Ammon's horn (tissue), 1 donor: Measurements from ENCODE around the gene KCNMB2.
A peak's percentile ranks its signal among the peaks of the same experiment; 100 is the strongest.
"Not testable (repeated sequence)": the region's sequence is repeated elsewhere in the genome, so short reads cannot be mapped to it uniquely, and the experiment has no call there.

Experiments used
- DNase-seq: peaks from one replicate; pipeline ENCODE4 v3.0.0-alpha.2; 2016; ENCODE audit warnings: low spot score

The KCNMB2 gene

DNA sequence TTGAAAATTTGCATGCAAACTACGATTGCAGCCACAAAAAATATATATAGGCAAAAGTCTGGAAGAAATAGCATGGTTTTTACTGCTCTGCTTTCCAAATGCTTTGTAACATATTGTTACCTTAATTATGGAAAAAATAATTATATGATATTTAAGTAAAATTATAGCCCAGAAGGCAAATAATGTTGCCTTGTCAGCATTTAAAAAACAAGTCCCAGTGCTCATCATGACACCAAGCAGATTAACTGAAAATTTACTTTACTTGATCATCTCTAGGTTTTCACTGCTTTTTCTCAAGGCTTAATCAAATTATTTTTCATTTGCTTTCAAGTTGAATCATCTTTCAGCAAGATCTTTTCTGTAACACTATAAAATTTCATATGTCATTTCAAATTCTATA lies 272.5 kb downstream of the KCNMB2 start:
- DNase-seq = no peak

DNA sequence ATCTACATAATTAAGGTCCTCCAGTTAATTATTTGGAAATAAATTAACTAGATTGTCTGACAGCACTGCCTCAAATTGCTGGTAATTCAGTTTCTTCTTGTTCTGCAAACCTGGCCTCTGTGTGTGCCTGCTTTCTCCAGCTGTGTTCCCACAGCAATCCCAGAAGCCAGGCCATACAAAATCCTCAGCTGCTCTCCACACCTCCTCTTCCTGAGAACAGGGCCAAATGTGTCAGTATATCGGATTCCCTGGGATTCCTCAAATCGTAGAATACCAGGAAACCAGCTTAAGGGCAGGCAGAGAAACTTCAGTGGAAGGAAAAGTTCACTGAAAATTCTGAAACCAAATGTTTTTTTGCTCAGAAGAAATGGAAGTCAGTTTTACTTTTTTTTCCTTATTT lies 273.9 kb downstream of the KCNMB2 start:
- no peak for DNase-seq

DNA sequence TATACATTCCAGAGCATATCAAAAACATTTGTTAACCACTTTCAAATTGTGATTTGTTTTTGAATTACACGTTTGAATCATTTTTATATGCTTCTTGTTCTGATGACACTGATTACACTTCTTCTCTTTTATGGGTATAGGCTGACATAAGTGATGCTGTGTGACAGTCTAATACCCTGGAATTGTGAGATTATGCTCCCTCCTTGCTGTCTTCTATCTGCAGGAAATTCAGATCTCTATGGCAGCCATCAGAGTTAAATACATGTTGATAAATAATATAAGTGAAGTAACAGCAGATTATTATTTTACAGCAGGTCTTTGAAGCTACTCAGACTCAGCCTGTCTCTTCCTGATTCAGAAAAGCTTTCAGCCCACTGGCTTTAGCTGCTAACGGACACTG lies 286.5 kb downstream of the KCNMB2 start:
- DNase-seq = no peak

DNA sequence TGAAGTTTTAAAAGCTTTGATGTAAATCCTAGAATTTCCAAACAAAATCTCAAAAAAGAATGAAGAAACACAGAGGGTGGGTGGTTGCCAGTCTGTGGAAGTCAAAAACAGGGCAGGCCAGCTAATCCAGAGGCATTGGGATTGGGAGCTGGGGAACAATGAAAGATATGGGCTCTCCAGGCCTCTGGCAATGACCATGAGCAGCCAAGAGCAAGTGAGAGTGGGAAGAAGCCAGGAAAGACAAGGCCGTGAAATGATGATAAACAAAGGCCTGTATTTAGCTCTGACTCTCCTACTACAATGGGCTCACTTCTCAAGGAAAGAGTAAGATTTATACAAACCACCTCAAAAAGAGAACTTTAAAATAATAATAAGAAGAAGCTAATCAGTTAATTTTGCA lies 286.9 kb downstream of the KCNMB2 start:
- DNase-seq = no peak

DNA sequence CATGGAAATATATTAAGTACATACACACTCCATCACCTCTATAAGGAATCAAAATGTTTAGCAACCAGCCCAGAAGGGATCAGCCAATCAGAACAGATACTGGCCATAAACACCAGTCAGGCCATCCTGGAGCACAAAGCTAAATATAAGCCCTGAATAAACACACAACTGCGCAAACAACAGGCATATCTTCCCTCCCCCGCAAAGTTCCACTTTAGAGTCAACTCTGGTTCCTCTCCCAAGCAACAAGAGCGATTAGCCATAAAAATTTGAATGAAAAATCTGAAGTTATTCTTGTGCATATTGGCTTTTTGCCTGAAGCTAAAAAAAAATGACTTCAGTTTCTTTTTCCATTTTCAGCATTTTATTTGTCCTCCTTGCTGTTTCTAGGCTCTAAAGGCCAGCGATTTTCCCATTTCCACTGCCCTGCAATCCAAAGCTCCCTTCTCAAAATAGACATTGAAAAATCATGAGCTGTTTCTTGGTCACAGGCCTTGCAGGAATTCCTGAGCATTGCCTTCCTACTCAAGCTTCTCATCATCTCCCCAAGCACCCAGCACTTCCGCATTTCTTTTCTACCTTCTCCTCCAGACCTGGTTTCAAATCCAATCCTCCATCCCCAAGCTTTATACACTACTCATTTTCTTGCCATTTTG lies 287.5 kb downstream of the KCNMB2 start:
- peak; percentile 38 for DNase-seq

DNA sequence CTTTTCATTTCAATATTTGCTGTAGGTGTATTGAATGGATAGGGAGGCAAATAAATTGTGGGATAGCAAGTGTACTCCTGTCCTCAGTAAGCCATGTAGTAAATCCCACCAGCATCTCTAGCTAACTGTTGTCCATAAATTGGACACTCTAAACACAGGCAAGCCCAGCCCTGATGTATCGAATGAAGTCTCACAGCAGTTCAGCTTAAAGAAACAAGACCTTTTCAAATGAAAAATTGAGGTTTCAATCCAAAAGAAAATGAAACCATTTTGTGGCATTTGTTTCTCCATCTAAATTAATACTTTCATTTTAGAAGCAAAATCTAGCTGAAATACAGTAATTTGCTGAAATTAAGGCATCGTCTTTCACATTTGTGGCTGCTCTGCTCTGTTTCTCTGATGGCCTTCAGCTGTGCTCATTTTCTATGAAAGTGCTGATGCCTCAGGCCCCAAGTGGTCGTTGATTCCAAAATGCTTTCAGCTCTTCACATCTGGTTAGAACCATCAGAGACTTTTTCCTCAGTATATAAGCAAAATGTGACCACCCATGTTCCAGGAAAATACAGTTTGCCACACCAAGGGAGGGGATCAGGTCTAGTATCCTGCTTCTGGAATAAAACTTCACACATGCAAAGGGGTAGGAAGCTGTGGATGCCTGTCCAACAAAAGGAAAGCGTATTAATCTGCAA lies 290.3 kb downstream of the KCNMB2 start:
- DNase-seq = no peak

DNA sequence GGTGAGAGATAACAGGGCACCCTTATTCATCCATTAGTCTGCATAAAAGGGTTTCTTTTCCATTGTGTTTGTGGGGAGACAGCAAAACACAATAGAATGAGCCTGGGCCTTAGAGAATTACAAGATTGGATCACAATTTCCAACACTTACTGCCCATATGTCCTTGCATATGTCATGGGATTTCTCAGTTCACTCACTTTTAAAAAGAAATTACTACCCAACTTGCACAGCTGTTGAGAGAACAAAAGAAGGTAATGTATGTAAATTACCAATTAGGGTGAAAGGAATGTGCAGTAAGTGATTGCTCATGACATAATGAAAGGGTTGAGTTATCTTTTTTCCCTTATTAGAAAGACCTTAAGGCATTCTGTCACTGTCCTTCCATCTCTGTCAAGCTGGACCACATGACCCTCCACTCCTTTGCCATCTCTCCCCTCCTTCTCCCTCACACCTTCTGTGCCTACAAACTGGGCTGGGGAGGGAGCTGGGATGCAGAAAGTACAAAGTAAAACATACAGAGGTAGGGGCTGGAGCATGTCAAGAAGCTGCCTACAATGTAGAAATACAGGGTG lies 291.1 kb downstream of the KCNMB2 start:
- no peak for DNase-seq

DNA sequence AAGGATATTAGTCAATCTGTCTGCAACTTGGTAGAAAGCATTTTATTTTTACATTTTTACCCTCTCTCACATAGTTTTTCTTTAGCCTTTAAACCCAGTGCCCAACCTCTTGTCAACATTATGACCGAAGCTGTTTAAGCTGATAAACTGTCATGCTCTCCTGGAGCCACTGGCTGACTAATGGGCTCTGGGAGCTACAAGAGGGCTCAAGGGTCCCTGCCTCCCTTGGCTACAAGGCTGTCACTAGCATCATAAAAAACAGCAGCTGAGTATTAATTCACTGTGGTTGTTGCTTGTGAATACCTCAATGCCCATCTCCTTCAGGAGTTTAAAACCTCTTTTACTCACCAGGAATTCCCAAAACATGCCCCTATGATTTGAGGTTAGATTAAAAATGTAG lies 297.5 kb downstream of the KCNMB2 start:
- DNase-seq = no peak

DNA sequence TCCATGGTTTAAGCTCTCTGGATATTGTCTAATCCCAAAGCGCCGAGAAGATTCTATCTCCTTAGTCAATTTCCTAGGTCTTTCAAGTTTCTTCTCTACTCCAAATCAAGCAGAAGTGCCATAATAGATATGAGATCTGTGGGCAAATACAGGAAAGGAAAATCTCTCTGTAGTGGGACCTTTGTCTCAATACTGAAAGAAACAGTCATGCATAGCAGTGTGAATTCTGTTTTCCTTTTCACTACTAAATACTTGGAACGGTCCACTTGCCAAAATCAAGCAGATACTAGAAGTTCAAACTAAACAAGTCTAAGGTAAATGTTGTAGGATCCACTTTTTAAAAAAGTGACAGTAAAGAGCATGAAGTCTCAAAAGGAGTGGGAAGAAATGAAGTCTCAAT lies 298.8 kb downstream of the KCNMB2 start:
- DNase-seq = no peak

DNA sequence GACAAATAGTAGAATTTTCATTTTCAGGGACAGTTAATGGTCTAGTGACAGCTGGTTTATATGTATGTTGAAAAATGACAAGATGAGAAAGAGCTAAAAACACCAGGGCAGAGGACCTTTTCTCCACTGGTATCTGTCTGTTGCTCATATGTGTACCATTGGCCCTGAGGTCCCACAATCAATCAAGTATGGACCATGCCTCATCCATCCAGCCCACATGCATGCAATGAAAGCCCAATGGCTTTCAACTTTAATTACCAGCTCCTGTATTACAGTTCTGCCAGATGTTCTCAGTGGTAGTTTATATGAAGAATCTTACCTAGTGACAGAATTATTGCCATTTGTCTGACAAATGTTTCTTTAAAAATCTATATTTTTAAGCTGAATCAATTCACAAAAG lies 301.3 kb downstream of the KCNMB2 start:
- no peak for DNase-seq

DNA sequence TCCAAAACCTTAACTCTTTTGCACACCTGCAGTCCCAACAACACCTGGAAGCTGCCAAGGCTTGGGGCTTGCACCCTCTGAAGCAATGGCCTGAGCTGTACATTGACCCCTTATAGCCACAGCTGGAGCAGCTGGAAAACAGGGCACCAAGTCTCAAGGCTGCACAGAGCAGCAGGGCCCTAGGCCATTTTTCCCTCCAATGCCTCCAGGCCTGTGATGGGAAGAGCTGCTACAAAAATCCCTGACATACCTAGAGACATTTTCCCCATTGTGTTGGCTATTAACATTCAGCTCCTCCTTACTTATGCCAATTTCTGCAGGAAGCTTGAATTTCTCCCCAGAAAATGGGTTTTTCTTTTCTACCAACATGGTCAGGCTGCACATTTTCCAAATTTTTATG lies 304.4 kb downstream of the KCNMB2 start:
- no peak for DNase-seq

DNA sequence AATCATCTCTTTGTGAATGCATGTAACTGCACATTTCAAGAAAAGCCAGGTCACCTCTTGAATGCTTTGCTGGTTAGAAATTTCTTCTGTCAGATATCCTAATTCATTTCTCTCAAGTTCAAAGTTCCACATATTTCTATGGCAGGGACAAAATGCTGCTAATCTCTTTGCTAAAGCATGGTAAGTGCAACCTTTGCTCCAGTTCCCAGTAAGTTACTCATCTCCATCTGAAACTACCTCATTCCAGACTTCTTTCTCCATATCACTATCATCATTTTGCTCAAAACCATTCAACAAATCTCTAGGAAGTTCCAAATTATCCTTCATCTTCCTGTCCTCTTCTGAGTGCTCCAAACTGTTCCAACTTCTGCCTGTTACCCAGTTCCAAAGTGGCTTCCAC lies 304.8 kb downstream of the KCNMB2 start:
- no peak for DNase-seq

DNA sequence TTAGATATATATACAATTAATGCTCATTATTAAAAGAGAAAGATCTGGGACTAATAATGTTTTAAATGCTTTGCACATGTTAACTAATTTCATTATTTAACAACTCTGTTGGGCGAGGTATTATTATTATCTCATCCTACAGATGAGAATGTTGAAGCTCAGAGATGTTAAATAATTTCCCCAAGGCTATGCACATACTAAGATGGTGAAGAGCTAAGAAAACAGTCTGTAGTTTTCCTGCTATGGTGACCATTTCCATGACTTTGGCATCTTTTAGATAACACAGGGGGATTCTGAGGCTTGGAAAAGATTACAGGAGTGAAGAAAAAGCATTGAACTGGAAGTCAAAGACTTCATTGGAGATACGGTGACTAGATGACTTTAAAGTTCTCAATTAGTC lies 308.7 kb downstream of the KCNMB2 start:
- no peak for DNase-seq

DNA sequence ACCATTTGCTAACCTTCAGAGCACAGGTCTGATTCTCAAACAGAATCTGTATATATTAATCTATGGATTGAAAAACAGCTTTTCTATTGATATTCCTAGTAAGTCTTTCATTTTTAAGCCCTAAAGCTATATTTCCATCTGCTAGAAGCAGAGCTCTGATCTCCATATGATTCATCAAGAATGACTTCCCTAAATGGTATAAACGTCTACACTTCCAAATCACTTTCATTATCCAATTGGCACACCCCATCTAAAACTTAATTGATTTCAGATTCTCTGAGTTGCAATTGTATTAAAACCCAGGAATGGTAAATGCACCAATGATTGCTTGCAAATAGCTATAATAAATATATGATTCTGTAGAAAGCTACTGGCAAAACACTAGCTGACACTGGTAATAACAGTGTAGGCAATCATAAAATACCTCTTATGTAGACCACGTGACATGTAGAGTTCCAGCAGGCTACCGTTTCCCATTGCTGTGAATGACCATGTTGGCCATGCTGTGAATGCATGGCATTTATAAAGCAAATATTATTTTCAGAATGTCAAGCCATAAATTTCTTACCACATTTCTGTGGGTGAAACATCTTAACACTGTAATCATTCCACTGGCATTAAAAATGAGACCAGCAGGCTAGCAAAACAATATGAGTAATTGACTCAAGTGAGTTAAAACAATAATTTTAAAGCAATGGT lies 309.3 kb downstream of the KCNMB2 start:
- no peak for DNase-seq

DNA sequence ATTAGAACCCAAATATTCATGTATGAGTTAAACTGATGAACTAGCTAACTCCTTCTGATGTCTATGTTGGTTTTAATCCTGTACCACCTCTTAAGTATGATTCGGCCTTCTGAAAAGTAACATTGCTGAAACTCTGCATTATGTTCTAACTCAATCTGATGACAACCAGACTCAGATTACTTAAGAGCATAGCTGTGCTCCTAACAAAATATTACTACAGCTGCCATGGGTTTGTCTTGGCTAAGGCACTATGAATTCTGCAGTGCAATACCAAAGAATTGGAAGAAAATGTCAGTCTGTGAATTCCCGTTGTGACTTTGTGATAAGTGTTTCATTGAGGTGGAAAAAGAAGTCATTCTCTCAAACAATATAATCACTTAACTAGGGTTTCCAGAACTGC lies 311.0 kb downstream of the KCNMB2 start:
- no peak for DNase-seq

DNA sequence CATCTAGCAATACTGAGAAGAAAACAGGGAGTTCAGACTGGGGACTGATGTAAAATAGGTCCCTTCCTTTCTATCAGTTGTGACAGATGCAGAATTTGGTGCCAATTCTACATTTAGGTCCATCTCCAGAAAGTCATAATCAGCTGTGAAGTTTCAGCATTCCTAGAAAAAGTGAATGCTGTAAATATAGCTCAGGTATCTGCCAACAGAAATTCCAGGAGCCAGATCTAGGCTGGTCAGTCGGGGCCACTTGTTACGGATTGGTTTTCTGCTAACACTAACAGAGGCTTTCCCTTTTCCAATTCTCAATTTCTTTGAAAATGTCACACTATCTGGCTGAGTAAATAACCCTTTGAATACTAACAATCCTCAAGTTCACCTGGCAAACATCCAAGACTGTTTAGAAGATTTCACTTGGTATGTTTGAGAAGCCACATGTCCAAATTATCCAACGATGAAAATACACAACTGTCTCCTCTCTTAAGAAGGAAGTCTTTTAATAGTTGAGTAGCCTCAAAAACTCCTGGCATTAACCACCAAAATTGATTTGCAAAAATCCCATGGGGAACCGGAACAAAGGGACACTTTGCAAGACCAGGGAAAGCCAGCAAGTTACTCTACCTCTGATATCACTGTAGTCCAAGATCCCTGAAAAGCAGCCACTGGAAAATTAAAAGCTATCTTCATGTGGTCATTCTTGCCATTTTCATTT lies 313.1 kb downstream of the KCNMB2 start:
- DNase-seq = no peak

DNA sequence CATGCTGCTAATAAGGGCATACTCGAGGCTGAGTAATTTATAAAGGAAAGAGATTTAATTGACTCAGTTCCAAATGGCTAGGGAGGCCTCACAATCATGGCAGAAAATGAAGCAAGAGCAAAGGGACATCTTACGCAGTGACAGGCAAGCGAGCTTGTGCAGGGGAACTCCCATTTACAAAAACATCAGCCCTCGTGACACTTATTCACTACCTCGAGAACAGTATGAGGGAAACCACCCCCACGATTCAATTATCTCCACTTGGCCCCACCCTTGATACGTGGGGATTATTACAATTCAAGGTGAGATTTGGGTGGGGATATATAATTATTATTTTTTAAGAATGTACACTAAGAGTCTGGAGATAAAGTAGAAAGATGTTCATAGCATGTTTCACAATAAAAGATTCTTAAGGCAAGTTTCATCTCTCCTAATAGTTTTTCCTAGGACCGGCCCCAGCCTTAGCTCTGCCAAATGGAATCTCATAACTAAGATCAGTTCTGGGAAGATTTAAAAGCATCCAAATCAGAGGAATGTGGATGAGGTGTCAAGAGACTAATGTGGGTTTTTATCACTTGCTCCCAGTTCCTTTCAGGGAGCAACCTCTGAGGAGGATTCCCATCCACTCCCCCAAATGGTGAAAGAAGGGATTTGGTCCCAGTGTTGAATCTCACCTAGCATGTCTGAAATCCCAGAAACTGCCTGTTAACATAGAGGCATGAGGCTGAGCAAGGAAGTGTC lies 314.4 kb downstream of the KCNMB2 start:
- DNase-seq = no peak

DNA sequence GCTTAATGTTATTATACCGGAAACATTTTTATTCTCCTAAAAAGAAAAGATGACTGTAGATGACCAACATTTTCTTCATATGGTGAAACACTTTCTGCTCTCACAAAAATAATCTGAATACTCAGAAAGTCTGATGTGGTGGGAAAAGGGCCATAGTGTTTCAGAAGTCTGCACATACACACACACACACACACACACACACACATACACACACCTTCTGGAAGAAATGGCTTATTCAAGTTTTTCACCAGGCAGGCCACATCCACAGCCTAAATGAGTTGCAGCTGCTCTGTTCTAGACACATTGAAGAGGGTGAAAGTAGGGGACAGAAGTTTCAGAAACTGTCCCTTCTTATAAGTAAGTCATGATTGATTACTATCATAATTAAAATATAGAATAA lies 315.3 kb downstream of the KCNMB2 start:
- DNase-seq = no peak

DNA sequence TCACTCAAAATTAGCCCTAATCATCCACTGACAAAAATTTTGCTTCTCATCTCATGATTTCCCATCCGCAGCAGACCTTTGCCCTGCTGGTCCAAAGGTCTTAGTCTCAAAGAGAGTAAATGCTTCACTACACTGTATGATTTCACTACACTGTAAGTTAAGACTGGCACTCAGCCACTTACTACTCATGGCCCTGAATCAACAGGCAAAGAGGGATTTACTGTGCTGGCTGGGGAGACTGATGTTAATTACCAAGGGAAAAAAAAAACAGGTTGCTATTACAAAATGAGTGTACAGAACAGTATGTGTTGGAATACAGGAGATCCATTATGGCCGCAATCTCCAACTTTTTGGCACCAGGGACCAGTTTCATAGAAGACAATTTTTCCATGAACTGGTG lies 320.6 kb downstream of the KCNMB2 start:
- DNase-seq = no peak

DNA sequence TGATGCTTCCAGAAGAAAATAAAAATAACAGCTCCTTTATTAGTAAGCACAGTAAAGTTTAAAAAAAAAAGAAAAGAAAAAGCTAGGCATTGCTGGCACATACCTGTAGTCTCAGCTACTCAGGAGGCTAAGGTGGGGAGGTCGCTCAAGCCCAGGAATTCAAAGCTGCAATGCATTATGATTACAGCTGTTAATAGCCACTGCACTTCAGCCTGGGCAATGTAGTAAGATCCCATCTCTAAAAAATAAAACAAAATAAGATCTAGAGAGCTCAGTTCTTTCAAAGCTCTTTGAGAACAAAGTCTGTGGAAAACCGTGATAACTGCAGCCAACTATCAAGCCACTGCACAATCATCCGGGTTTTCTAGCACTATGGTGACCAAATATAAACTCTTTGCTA lies 323.1 kb downstream of the KCNMB2 start:
- no peak for DNase-seq

DNA sequence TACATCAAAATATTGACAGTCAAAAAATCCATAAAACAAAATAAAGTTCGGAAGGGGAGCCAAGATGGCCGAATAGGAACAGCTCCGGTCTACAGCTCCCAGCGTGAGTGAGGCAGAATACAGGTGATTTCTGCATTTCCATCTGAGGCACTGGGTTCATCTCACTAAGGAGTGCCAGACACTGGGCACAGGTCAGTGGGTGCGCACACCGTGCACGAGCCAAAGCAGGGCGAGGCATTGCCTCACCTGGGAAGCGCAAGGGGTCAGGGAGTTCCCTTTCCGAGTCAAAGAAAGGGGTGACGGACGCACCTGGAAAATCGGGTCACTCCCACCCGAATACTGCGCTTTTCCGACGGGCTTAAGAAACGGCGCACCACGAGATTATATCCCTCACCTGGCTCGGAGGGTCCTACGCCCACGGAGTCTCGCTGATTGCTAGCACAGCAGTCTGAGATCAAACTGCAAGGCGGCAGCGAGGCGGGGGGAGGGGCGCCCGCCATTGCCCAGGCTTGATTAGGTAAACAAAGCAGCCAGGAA lies 323.7 kb downstream of the KCNMB2 start:
- not testable (repeated sequence) for DNase-seq

DNA sequence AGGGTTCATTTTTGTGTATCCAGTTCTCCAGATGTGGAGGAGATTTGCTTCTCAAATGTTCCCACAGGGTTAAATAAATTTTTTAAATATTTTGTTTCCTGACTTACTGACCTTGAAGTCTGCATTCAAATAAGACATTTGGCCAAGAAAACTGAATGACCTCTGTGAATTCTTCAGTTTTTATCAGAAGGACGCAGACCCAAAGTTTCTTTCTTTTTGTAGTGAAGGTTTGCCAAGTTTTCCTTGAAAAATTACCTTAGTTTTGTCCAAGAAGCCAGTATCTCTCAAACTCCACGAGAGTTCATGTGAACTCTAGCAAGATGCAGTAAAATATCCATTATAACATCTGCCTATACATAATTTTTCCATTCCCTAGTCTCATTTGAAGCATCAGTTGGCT lies 332.4 kb downstream of the KCNMB2 start:
- DNase-seq = no peak
